Germinal center (tissue), 1 donor: ENCODE results near the gene THOC2.
"Not testable (repeated sequence)": the region's sequence is repeated elsewhere in the genome, so short reads cannot be mapped to it uniquely, and the experiment has no call there.

Source experiments
- DNase-seq: peaks from one replicate; pipeline ENCODE4 v3.0.0; 2012; ENCODE audit warnings: mixed read lengths, low spot score

The THOC2 gene

DNA sequence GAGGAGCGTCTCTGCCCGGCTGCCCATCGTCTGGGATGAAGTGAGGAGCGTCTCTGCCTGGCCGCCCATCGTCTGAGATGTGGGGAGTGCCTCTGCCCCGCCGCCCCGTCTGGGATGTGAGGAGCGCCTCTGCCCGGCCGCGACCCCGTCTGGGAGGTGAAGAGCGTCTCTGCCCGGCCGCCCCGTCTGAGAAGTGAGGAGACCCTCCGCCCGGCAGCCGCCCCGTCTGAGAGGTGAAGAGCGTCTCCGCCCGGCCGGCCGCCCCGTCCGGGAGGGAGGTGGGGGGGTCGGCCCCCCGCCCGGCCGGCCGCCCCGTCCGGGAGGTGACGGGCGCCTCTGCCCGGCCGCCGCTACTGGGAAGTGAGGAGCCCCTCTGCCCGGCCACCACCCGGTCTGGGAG, 1.2 kb upstream of the THOC2 start:
- DNase-seq = not testable (repeated sequence)

DNA sequence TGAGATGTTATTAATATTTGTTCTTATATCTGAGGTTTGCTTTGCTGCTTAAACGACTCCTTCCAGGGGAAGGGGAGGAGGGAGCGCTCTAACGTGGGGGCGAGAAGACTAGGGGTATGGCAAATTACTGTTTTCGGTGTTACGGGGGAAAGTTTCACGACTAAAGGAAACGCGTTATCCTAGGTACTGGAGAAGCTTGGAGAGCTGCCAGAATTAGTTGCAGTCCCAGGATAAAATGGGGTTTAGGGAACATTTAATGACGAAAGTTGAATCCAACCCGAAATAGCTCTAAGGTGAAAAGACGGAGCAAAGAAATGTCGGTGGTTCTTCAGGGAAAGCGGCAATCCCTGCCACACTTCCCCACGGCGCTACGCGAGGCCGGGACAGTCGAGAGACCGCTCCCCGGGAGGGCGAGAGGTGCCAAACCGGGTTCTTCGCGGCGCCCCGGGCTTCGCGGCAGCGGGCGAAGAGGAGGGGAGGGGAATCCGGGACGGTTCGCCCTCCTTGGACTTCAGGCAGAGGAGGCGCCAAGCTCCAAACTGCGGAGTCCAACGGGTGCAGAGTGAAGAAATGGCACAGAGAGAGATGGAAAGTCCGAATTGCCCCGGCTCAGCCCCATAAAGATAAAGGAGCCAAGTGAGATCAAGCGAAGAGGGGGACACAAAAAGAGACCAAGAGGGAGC, 724 bp downstream of the THOC2 start:
- DNase-seq = peak; percentile 14

DNA sequence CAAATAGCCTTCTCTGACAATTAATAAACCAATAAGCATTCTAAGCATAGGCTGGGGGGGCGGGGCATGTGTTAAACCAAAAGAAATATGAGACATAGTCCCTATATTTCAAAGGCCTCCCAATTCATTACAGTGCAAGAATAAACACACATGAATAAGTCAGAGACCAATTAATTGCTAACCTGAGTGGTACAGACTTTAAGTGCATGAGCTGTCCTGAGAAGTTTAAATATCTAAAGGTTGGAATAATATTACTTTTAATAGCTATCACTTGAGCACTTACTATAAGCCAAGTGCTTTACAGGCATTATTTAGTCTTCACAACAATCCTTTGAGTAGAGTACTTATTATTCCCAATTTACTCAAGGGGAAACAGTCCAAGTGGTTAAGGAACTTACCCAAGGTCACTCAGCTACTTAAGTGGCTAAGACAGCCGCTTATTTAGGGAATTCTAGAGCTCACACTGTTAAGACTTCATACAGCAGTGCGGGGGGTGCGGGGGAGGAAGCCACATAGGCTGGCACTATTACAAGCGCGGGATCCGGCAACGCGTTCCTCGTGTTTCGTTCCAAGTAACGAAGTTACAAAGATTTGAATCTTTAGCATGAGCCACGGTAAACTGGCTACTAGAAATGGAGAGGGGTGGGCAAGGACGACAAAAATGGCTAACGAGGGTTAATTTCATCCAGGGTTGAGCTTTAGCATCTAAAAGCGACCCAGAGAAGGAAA, 1.4 kb downstream of the THOC2 start:
- peak; percentile 16 for DNase-seq

DNA sequence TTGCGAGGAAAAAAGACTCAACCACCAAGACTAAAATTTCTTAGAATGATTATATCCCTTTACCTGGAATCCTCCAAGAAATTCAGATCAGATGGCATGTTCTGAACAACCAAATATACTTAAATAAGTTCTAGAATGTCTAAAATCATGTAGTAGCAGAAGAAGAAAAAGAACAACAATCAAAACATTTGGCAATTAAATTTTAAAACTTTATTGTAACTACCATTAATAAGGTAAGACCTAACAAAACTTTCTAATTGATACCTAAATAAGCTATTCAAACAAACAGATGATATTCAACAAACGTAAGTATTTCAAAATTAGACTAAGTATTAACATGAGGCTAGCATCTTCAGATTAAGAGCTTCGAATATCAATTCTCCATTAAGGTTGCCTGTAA, 4.3 kb downstream of the THOC2 start:
- DNase-seq = no peak

DNA sequence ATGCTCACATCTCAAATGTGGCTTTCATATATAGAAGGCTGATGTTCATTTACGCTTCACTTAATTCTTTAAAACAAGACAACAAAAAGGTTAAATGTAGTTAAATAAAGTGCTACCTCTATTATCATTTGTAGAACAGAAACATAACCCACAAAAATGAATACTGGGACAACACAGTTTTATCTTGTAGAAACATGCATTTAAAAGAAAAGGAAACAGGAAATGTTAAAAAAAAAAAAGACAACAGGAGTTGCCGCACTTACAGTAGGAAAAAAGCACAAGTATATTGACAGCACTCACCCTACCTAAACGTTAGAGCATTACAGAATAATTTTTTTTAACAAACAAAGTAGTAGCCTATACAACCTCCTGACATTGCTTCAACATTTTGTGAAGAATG, 4.8 kb downstream of the THOC2 start:
- DNase-seq = no peak

DNA sequence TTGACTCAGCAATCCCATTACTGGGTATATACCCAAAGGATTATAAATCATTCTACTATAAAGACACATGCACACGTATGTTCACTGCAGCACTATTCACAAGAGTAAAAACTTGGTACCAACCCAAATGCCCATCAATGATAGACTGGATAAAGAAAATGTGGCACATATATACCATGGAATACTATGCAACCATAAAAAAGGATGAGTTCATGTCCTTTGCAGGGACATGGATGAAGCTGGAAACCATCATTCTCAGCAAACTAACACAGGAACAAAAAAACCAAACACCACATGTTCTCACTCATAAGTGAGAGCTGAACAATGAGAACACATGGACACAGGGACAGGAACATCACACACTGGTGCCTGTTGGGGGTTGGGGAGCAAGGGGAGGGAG, 10.7 kb downstream of the THOC2 start:
- not testable (repeated sequence) for DNase-seq

DNA sequence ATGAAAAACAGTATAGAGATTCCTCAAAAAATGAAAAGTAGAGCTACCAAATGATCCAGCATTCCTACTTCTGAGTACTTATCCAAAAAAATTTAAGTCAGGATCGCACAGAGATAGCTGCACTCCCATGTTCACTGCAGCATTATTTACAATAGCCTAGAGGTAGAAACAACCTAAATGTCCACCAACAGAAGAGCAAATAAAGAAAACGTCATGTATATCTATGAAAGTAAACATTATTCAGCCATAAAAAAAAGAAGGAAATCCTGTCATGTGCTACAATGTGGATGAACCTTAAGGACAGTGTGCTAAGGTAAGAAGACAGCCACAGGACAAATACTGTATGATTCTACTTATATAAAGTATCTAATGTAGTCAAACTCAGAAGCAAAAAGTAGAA, 12.4 kb downstream of the THOC2 start:
- no peak for DNase-seq

DNA sequence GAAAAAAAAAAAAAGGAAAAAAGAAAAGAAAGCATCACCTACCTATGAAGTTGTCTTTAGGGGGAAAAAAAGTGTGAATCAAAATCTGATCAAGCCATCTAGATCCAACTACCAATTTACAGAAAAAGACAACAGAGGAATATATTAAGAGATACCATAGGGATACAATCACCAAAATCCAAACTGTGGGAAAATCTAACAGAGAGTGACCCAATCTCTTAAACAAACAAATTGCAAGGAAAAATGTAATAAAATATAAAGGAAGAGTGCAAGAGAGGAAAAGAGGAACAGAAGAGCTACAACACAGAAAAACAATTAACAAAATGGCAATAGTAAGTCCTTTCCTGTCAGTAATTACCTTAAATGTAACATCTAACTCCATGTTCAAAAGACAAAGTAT, 19.0 kb downstream of the THOC2 start:
- no peak for DNase-seq

DNA sequence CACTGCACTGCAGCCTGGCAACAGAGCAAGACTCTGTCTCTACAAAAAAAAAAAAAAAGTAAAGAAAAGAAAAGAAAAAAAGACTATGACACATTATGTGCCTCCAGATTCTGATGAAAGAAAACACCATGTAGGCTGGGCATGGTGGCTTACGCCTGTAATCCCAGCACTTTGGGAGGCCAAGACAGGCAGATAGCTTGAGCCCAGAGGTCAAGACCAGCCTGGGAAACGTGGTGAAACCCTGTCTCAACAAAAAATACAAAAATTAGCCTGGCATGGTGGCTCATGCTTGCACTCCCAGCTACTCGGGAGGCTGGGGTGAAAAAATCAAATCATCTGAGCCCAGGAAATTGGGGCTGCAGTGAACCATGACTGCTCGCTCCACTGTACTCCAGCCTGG, 19.4 kb downstream of the THOC2 start:
- DNase-seq = no peak

DNA sequence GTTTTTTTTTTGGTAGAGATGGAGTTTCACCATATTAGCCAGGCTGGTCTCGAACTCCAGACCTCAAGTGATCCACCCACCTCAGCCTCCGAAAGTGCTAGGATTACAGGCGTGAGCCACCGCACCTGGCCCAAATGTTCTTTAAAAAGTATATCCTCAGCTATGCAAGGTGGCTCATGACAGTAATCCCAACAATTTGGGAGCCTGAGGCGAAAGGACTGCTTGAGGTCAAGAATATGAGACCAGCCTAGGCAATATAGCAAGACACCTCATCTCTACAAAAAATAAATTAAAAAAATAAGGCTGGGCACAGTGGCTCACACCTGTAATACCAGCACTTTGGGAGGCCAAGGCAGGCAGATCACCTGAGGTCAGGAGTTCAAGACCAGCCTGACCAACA, 21.7 kb downstream of the THOC2 start:
- DNase-seq = not testable (repeated sequence)

DNA sequence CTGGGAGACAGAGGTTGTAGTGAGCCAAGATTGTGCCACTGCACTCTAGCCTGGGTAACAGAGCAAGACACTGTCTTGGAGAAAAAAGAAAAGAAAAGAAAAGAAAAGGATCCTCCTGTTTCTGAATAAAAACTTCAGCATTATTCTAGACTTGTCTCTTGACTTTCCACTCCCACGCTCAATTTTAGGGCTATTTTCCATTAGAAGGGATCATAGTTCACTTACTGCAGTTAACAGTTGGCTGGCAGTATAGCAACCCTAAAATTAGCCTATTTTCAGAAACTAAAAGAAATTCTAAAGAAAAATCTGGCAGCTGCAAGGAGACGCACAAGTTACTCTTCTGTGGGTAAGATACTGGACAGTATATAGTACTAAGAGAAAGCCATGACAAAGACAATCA, 28.1 kb downstream of the THOC2 start:
- DNase-seq = no peak

DNA sequence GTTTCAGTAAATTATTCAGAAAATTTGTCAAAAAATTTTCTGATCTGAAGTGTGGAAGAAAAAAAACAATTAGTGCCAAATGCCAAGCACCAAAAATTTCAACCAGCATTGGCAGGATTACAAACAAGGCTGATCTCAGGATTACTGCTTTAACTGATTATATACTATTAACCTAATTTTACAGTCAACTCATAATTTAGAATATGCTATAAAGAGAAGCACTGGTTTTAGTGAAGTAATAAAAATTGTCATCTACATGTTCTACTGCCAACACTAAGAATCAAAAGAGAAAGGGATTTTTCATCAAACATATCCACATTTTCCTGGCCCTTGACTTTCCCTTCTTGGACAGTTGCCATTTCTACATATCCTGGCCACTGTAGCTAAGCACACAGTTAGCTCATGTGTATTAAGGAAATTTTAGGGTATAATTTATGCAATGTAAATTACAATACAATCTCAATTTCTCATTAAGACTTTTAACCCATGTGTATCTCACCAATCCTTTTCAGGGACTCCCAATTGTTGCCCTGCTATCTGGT, 33.8 kb downstream of the THOC2 start:
- DNase-seq = no peak

DNA sequence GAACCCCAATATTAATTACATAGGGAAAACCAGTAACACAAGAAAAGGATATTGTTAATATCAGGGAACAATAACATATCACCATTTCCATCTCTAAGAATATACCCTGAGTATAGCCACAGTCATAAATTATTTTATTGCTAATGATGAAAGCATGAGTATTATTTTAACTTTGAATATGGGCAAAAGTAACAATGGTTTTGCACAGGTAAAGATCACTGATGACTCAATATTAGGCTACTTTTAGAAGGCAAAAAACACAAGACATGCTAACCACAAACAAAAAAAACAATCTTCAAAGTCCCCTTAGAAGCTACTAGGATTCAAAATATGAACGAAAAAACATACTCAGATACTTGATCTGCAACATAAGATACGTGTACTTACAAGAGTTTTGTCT, 36.5 kb downstream of the THOC2 start:
- DNase-seq = no peak

DNA sequence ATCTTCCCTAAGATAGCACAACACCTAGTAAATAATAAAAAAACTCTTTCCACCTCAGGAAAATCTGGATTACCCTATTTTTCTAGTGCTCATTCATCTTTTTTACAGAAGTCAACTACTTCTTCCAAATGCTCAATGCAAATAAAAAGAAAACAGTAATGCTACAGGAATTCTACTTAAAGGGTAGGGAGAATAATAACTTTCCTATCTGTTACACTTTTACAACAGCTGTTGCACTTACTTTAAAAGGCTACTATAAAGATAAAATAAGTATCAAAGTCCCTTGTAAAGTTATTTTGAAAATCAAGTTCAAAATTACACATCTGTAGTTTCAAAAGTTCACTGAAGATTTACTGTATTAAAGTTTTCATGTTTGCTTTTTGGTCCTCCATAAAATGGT, 37.6 kb downstream of the THOC2 start:
- DNase-seq = no peak

DNA sequence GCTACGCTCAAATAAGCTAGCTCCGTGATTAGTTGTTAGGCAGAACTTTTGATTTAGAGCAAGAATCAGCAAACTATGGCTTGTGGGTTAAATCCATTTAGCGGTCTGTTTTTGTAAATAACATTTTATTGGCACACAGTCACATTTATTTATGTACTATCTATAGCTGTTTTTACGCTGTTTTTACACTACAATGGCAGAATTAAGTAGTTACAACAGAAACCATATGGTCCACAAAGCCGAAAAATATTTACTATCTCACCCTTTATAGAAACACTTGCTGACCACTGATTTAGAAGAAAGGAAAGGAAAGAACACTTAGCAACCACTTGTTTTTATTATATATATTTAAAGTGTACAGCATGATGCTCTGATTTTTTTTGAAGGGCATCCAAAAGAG, 41.1 kb downstream of the THOC2 start:
- DNase-seq = no peak

DNA sequence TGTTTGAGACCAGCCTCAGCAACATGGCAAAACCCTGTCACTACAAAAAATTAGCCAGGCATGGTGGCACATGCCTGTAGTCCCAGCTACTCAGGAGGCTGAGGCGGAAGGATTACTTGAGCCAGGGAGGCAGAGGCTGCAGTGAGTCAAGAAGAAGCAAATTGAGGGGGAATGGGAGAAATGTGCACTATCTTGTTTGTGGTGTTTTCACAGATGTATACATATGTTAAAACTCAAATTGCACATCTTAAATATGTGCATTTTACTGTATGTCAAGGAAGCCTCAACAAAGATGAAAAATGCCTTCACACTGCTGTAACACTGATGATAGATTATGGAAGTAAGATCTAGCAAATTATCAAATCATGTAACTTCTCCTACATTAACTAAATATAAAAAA, 44.3 kb downstream of the THOC2 start:
- DNase-seq = no peak

DNA sequence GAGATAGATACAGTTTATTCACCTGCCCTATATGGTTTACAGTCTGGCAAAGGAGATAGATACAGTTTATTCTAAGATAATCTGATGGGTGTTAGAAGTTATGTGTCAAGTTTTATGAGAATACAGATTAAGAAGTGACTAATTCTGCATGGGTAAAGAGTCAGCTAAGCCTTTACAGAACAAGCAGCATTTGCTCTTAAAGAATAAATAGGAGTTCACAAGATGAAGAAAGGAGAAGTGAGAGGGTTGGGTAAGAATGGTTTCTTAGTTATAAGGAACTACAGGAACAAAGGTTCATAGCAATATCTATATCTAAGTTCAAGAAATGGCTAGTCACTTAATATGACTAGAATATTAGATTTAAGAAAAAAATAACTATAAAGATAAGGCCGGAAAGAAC, 47.6 kb downstream of the THOC2 start:
- no peak for DNase-seq

DNA sequence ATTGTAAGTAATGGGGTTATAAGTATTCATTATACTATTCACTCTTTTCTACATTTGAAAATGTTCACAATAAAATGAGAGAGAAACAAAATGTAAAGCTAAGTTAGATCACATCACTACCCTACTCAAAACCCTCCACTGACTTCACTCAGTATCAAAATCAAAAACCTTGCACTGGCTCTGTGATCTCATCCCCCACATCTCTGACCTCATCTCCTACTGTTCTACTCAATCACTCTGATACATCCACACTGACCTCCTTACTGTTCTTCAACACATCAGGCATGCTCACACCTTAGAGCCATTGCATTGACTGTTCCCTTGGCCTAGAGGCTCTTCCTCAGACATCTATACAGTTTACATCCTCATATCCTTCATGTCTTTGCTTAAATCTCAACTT, 50.7 kb downstream of the THOC2 start:
- DNase-seq = no peak

DNA sequence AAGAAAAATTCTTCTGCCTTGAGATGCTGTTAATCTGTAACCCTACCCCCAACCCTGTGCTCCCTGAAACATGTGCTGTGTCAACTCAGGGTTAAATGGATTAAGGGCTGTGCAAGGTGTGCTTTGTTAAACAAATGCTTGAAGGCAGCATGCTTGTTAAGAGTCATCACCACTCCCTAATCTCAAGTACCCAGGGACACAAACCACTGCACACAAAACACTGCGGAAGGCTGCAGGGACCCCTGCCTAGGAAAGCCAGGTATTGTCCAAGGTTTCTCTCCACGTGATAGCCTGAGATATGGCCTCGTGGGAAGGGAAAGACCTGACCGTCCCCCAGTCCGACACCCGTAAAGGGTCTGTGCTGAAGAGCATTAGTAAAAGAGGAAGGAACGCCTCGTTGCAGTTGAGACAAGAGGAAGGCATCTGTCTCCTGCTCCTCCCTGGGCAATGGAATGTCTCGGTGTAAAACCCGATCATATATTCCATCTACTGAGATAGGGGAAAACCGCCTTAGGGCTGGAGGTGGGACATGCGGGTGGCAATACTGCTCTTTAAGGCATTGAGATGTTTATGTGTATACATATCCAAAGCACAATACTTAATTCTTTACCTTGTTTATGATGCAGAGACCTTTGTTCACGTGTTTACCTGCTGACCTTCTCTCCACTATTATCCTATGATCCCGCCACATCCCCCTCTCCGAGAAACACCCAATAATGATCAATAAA, 53.0 kb downstream of the THOC2 start:
- DNase-seq = not testable (repeated sequence)

DNA sequence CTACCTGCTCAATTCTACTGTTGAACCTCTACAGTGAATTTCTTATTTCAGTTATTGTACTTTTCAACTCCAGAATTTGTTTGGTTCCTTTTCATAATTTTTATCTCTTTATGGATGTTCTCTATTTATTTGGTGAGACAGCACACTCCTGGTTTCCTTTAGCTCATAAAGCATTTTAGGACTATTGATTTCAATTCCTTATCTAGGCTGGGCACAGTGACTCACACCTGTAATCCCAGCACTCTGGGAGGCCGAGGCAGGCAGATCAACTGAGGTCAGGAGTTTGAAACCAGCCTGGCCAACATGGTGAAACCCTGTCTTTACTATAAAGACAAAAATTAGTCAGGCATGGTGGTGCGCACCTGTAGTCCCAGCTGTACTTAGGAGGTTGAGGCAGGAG, 57.7 kb downstream of the THOC2 start:
- DNase-seq = no peak

DNA sequence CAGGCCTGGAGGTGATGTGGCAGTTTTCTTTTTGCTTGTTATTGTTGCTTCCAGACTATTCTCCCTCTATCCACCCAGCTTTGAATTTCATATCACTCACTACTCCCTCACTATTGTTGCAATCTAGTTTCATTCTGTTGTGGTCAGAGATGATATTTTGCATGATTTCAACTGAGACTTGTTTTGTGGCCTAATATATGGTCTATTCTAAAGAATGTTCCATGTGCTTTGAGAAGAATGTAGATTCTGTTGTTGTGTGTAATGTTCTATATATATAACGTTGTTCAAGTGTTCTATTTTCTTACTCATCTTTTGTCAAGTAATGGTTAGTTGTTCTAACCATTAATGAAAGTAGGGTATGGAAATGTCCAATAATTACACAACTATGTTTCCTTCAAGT, 59.0 kb downstream of the THOC2 start:
- DNase-seq = no peak

DNA sequence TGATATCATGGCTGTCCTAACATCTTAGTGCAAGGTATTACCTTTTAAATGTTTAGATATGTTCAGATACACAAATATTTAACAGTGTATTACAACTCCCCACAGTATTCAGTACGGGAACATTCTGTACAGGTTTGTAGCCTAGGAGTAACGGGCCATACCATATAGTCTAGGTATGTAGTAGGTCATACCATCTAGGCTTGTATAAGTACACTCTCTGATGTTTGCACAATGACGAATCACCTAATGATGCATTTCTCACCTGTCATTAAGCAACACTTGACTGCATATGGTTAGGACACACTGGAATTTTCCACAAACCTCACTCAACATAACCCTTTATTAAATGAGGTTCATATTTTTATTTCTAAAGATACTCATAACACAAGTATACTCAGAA, 67.7 kb downstream of the THOC2 start:
- no peak for DNase-seq
